GM23338 (cell line): ENCODE measurements around the gene RHO. TPM values are rescaled to one million over a fixed set of nuclear protein-coding genes. Genes with fewer than 3 reads are reported as not detected.

Source experiments
- ATAC-seq: fragments of 200-7000 bp; cut with Tn5 transposase; 3 replicates; pipeline ENCODE4 v1.9.1; 2020
- DNase-seq: peaks from one replicate; pipeline ENCODE4 v3.0.0-alpha.2; 2015; ENCODE audit warnings: low spot score
- H2AFZ ChIP-seq: fragments of 200-600 bp; sonication (generic); 2 replicates; pipeline ENCODE4 v1.8.0; 2016; ENCODE audit warnings: antibody characterized with exemption, mild to moderate bottlenecking, moderate library complexity
- H3F3A ChIP-seq: fragments of 200-600 bp; sonication (generic); replicated peaks from 2 replicates; pipeline ENCODE4 v1.8.0; 2017; ENCODE audit warnings: antibody characterized with exemption, mixed run types, low read depth
- H3K27ac ChIP-seq: fragments of 200-600 bp; sonication (generic); 2 replicates; pipeline ENCODE4 v1.6.1; 2016; ENCODE audit warnings: low read depth
- H3K27me3 ChIP-seq: fragments of 200-600 bp; sonication (generic); 2 replicates; pipeline ENCODE4 v1.8.0; 2016; ENCODE audit warnings: mild to moderate bottlenecking, mixed run types, moderate library complexity; ENCODE audit not compliant: insufficient read depth
- H3K36me3 ChIP-seq: fragments of 200-600 bp; sonication (generic); 2 replicates; pipeline ENCODE4 v1.8.0; 2016; ENCODE audit warnings: mild to moderate bottlenecking; ENCODE audit not compliant: insufficient read depth
- H3K4me1 ChIP-seq: fragments of 200-600 bp; sonication (generic); 2 replicates; pipeline ENCODE4 v1.8.0; 2016; ENCODE audit warnings: mild to moderate bottlenecking, moderate library complexity; ENCODE audit not compliant: insufficient read depth
- H3K4me2 ChIP-seq: fragments of 200-600 bp; sonication (generic); 2 replicates; pipeline ENCODE4 v1.7.1; 2017; ENCODE audit warnings: mixed run types
- H3K4me3 ChIP-seq: fragments of 200-600 bp; sonication (generic); 2 replicates; pipeline ENCODE4 v1.6.1; 2016; ENCODE audit warnings: mixed run types
- H3K79me2 ChIP-seq: fragments of 200-600 bp; sonication (generic); replicated peaks from 2 replicates; pipeline ENCODE4 v1.8.0; 2017; ENCODE audit warnings: mild to moderate bottlenecking; ENCODE audit not compliant: insufficient read depth
- H3K9me2 ChIP-seq: fragments of 200-600 bp; sonication (generic); 2 replicates; pipeline ENCODE4 v1.8.0; 2017; ENCODE audit not compliant: insufficient read depth
- H4K20me1 ChIP-seq: fragments of 200-600 bp; sonication (generic); replicated peaks from 2 replicates; pipeline ENCODE4 v1.8.0; 2017; ENCODE audit warnings: mild to moderate bottlenecking; ENCODE audit not compliant: insufficient read depth
- H3K27ac Mint-ChIP-seq: 2 replicates; pipeline ENCODE4 v1.8.0; 2020; ENCODE audit warnings: inconsistent platforms, mild to moderate bottlenecking, moderate library complexity, mixed read lengths
- H3K27me3 Mint-ChIP-seq: 3 replicates; pipeline ENCODE4 v1.8.0; 2022; ENCODE audit warnings: low read depth, mild to moderate bottlenecking, moderate library complexity, mixed read lengths, inconsistent platforms; ENCODE audit not compliant: insufficient read depth, poor library complexity
- H3K36me3 Mint-ChIP-seq: 3 replicates; pipeline ENCODE4 v1.8.0; 2021; ENCODE audit warnings: low read depth, mild to moderate bottlenecking, inconsistent platforms, moderate library complexity, mixed read lengths
- H3K4me1 Mint-ChIP-seq: 3 replicates; pipeline ENCODE4 v1.8.0; 2020; ENCODE audit warnings: mild to moderate bottlenecking, inconsistent platforms, mixed read lengths
- H3K4me3 Mint-ChIP-seq: 3 replicates; pipeline ENCODE4 v1.8.0; 2021; ENCODE audit warnings: moderate library complexity, mild to moderate bottlenecking, inconsistent platforms, mixed read lengths
- H3K9me3 Mint-ChIP-seq: 3 replicates; pipeline ENCODE4 v1.8.0; 2020; ENCODE audit warnings: moderate library complexity, mild to moderate bottlenecking, inconsistent platforms, mixed read lengths
- CREB1 ChIP-seq: fragments of 250-450 bp; sonication (Bioruptor Pico); IDR thresholded peaks from 2 replicates; pipeline ENCODE4 v1.5.0; 2020; ENCODE audit warnings: low read depth, mild to moderate bottlenecking, moderate library complexity
- CTCF ChIP-seq, 2 experiments: fragments of 200-600 bp in 1 of 2; sonication (generic) in 1 of 2; conservative IDR thresholded peaks; 2 replicates each; pipeline versions ENCODE4 v1.5.1 to v1.6.1; 2016 to 2017; ENCODE audit warnings: antibody characterized with exemption in 2 of 2, low read depth in 2 of 2, mild to moderate bottlenecking in 2 of 2, moderate library complexity in 1 of 2
- EZH2 ChIP-seq: fragments of 200-600 bp; sonication (generic); IDR thresholded peaks from one replicate; pipeline ENCODE4 v1.8.0; 2017; ENCODE audit warnings: antibody characterized with exemption, mild to moderate bottlenecking, low read depth; ENCODE audit not compliant: unreplicated experiment
- EZH2phosphoT487 ChIP-seq: fragments of 200-600 bp; sonication (generic); IDR thresholded peaks from one replicate; pipeline ENCODE4 v1.8.1; 2018; ENCODE audit warnings: antibody characterized with exemption; ENCODE audit not compliant: unreplicated experiment
- JUNB ChIP-seq: IDR thresholded peaks from one replicate; pipeline ENCODE4 v1.6.1; 2016; ENCODE audit warnings: antibody characterized with exemption; ENCODE audit not compliant: unreplicated experiment
- NANOG ChIP-seq: IDR thresholded peaks from 2 replicates; pipeline ENCODE4 v1.6.1; 2016; ENCODE audit warnings: antibody characterized with exemption, borderline replicate concordance
- POLR2AphosphoS5 ChIP-seq: IDR thresholded peaks from 2 replicates; pipeline ENCODE4 v1.6.1; 2016; ENCODE audit warnings: antibody characterized with exemption, low read depth
- STAT1 ChIP-seq: IDR thresholded peaks from one replicate; pipeline ENCODE4 v1.6.1; 2016; ENCODE audit warnings: antibody characterized with exemption; ENCODE audit not compliant: unreplicated experiment
- ZNF114 ChIP-seq: fragments of 250-450 bp; sonication (Bioruptor Pico); IDR thresholded peaks from 2 replicates; pipeline ENCODE4 v1.5.0; 2020; ENCODE audit warnings: mild to moderate bottlenecking, moderate library complexity
- ZNF331 ChIP-seq: fragments of 250-450 bp; sonication (Bioruptor Pico); IDR thresholded peaks from 2 replicates; pipeline ENCODE4 v1.5.0; 2020; ENCODE audit warnings: low read depth, mild to moderate bottlenecking, moderate library complexity
- ZNF462 ChIP-seq: fragments of 250-450 bp; sonication (Bioruptor Pico); IDR thresholded peaks from 2 replicates; pipeline ENCODE4 v1.5.0; 2020; ENCODE audit warnings: mild to moderate bottlenecking, moderate library complexity
- polyA plus RNA-seq: library from polyadenylated mRNA; unstranded; fragments of >200 nt; fragmentation: Nextera tagmentation; extraction: Ambion mirVana; gene quantifications from 2 replicates; pipeline ENCODE4 v1.2.1, GENCODE V29; 2016
- total RNA-seq: library from RNA; depleted of rRNA; stranded (reverse); fragments of >200 nt; shearing (Covaris generic); gene quantifications from 2 replicates; pipeline ENCODE4 v1.2.3, GENCODE V29; 2014
- TF ChIP-seq, protein P1 (sequence below): IDR thresholded peaks from 2 replicates; pipeline ENCODE4 v1.6.1; 2016; ENCODE audit warnings: antibody characterized with exemption
- TF ChIP-seq, protein P2 (sequence below): IDR thresholded peaks from one replicate; pipeline ENCODE4 v1.6.1; 2018; ENCODE audit warnings: antibody characterized with exemption; ENCODE audit not compliant: unreplicated experiment

The RHO gene
- total and polyA plus RNA-seq, 2 experiments from 2014 or later, result not detected

GRCh38 chr3:129501630-129502029 lies 26.8 kb upstream of the RHO start:
- no peak overlapping the region for H3K4me3 Mint-ChIP-seq
- no peaks in the 10 kb centered on the region for H3K79me2 ChIP-seq
- no peaks in the 10 kb centered on the region for H3K4me1 ChIP-seq
- ATAC-seq (no peak), DNase-seq (no peak)
- H3F3A ChIP-seq, result no peaks in the 10 kb centered on the region; the same call in 1 of the 2 replicates
- no peaks in the 10 kb centered on the region for H3K9me2 ChIP-seq
- H3K9me3 Mint-ChIP-seq, result no peaks in the 10 kb centered on the region
- no peaks in the 10 kb centered on the region for H3K27me3 ChIP-seq
- no peak for TF ChIP-seq CREB1
- no peak for TF ChIP-seq CTCF (conservative IDR thresholded peaks at IDR 0.05; ENCODE audit: low read depth in 2 of 2)
- TF ChIP-seq EZH2, result no peak
- TF ChIP-seq JUNB, result no peak
- no peak for TF ChIP-seq POLR2AphosphoS5
- TF ChIP-seq, protein P1, sequence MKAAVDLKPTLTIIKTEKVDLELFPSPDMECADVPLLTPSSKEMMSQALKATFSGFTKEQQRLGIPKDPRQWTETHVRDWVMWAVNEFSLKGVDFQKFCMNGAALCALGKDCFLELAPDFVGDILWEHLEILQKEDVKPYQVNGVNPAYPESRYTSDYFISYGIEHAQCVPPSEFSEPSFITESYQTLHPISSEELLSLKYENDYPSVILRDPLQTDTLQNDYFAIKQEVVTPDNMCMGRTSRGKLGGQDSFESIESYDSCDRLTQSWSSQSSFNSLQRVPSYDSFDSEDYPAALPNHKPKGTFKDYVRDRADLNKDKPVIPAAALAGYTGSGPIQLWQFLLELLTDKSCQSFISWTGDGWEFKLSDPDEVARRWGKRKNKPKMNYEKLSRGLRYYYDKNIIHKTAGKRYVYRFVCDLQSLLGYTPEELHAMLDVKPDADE, result no peak
- TF ChIP-seq ZNF114 (CRISPR knock-in tag), result no peak
- TF ChIP-seq ZNF462 (CRISPR knock-in tag), result no peak
- TF ChIP-seq EZH2phosphoT487, result no peak
- TF ChIP-seq, protein P2, sequence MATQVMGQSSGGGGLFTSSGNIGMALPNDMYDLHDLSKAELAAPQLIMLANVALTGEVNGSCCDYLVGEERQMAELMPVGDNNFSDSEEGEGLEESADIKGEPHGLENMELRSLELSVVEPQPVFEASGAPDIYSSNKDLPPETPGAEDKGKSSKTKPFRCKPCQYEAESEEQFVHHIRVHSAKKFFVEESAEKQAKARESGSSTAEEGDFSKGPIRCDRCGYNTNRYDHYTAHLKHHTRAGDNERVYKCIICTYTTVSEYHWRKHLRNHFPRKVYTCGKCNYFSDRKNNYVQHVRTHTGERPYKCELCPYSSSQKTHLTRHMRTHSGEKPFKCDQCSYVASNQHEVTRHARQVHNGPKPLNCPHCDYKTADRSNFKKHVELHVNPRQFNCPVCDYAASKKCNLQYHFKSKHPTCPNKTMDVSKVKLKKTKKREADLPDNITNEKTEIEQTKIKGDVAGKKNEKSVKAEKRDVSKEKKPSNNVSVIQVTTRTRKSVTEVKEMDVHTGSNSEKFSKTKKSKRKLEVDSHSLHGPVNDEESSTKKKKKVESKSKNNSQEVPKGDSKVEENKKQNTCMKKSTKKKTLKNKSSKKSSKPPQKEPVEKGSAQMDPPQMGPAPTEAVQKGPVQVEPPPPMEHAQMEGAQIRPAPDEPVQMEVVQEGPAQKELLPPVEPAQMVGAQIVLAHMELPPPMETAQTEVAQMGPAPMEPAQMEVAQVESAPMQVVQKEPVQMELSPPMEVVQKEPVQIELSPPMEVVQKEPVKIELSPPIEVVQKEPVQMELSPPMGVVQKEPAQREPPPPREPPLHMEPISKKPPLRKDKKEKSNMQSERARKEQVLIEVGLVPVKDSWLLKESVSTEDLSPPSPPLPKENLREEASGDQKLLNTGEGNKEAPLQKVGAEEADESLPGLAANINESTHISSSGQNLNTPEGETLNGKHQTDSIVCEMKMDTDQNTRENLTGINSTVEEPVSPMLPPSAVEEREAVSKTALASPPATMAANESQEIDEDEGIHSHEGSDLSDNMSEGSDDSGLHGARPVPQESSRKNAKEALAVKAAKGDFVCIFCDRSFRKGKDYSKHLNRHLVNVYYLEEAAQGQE, result no peak
- TF ChIP-seq NANOG, result no peak
- no peak for TF ChIP-seq ZNF331 (CRISPR knock-in tag)
- no peak for TF ChIP-seq STAT1
- H3K36me3 Mint-ChIP-seq, result peaks cover 10% of the 10 kb centered on the region
- no peak overlapping the region for H3K27ac ChIP-seq
- H4K20me1 ChIP-seq, result no peaks in the 10 kb centered on the region; the same call in 1 of the 2 replicates
- H3K36me3 ChIP-seq, result no peaks in the 10 kb centered on the region
- H2AFZ ChIP-seq, result no peak overlapping the region
- no peak overlapping the region for H3K4me2 ChIP-seq
- H3K27me3 Mint-ChIP-seq, result peaks cover 7% of the 10 kb centered on the region
- H3K27ac Mint-ChIP-seq, result no peak overlapping the region
- no peak overlapping the region for H3K4me3 ChIP-seq
- peaks cover 8% of the 10 kb centered on the region for H3K4me1 Mint-ChIP-seq
